ENCODE results near the gene TBC1D22A. TPM values are rescaled to one million over a fixed set of nuclear protein-coding genes. Genes with fewer than 3 reads are reported as not detected.

The TBC1D22A gene
- total RNA-seq, 2 experiments from 2014 or later: 22.3 to 43.9 TPM

DNA sequence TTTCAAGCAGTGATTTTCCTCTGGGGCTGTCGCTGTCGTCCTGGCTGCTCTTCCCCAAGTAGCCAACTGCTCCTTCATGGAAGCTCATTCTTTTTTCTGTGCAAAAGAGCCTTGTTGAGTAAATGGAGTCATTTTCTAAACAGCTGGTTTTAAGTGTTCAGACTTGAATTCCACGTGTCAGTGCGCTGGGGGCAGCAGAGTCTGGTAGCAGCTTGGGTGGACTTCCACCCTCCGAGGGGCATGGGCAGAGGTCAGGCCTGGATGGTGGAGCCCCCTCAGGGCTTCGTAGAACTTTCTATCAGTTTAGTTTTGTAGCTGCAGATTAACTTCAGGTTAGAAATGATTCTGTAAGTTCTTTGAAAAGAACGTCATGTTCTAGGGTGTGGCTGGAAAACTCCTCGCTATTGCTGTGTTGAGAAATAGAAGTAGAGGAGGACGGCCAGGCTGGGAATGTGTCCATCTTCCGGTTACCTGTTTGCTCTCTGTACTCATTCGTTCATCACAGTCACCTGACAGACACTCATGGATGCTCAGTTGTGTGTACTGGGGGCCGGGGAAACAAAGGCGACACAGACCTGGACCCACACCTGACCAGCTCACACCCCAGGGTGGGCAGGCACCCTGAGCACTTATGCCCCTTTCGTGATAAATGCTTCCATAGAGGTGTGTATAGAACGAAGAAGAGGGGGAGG, 270.7 kb downstream of the TBC1D22A start:
- H3K9me3 ChIP-seq (ENCODE audit: low read length): no peaks in the 10 kb centered on the region
- no peak overlapping the region for H3K4me3 ChIP-seq (ENCODE audit: low read depth, low read length, poor library complexity, severe bottlenecking)
- no peak overlapping the region for H3K4me2 ChIP-seq (ENCODE audit: low read length)
- intact Hi-C loops (cut with micrococcal nuclease; ENCODE audit: unreplicated experiment): no loop called here
- H4K20me1 ChIP-seq (ENCODE audit: insufficient read depth, low read length): no peaks in the 10 kb centered on the region
- ChIA-PET CTCF (ENCODE audit: unreplicated experiment) (no interaction called here), POLR2A (no interaction called here)
- no peaks in the 10 kb centered on the region for H3K79me2 ChIP-seq (ENCODE audit: insufficient read depth, low read depth, low read length)
- H3K4me1 ChIP-seq (ENCODE audit: insufficient read depth, low read length, poor library complexity, severe bottlenecking): no peaks in the 10 kb centered on the region
- no peak overlapping the region for H3K27ac ChIP-seq (ENCODE audit: low read depth, low read length, poor library complexity, severe bottlenecking)
- no peak for DNase-seq (ENCODE audit: low spot score)
- no peaks in the 10 kb centered on the region for H3K36me3 ChIP-seq (ENCODE audit: insufficient read depth, low read length)
- H3K9me2 ChIP-seq (ENCODE audit: insufficient read depth, low read length): no peaks in the 10 kb centered on the region
- TF ChIP-seq EZH2phosphoT487 (IDR thresholded peaks at IDR 0.05; ENCODE audit: borderline replicate concordance, low read depth, low read length): no peak
- TF ChIP-seq, protein P1, sequence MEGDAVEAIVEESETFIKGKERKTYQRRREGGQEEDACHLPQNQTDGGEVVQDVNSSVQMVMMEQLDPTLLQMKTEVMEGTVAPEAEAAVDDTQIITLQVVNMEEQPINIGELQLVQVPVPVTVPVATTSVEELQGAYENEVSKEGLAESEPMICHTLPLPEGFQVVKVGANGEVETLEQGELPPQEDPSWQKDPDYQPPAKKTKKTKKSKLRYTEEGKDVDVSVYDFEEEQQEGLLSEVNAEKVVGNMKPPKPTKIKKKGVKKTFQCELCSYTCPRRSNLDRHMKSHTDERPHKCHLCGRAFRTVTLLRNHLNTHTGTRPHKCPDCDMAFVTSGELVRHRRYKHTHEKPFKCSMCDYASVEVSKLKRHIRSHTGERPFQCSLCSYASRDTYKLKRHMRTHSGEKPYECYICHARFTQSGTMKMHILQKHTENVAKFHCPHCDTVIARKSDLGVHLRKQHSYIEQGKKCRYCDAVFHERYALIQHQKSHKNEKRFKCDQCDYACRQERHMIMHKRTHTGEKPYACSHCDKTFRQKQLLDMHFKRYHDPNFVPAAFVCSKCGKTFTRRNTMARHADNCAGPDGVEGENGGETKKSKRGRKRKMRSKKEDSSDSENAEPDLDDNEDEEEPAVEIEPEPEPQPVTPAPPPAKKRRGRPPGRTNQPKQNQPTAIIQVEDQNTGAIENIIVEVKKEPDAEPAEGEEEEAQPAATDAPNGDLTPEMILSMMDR (conservative IDR thresholded peaks at IDR 0.05; ENCODE audit: low read length): no peak
- BruUV-seq (replicated peaks): no TSS peak
- no peak overlapping the region for H2AFZ ChIP-seq (ENCODE audit: low read length)

DNA sequence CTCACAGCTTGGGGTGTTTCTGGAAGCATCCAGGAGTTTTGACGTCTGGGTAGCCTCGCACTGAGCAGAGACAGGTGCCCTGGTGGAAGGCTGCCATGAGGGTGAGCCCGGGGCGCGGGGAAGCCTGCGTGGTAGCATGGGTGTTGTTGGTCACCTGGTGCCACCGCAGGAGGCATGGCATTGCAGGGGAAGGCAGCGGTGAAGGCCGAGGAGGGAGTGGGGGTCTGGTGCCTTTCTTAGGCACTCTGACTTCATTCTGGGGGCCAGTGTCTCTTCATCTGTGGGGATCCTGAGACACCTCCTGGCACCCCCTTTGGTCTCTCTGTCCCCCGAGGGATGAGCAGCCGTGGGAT, 271.2 kb downstream of the TBC1D22A start:
- no peaks in the 10 kb centered on the region for H3K9me3 ChIP-seq (ENCODE audit: low read length)
- no peak overlapping the region for H3K4me2 ChIP-seq (ENCODE audit: low read length)
- no TSS peak for BruUV-seq (replicated peaks)
- no peaks in the 10 kb centered on the region for H3K9me2 ChIP-seq (ENCODE audit: insufficient read depth, low read length)
- DNase-seq (ENCODE audit: low spot score): no peak
- H3K27ac ChIP-seq (ENCODE audit: low read depth, low read length, poor library complexity, severe bottlenecking): no peak overlapping the region
- intact Hi-C loops (cut with micrococcal nuclease; ENCODE audit: unreplicated experiment): no loop called here
- H2AFZ ChIP-seq (ENCODE audit: low read length): no peak overlapping the region
- no peaks in the 10 kb centered on the region for H3K4me1 ChIP-seq (ENCODE audit: insufficient read depth, low read length, poor library complexity, severe bottlenecking)
- no peaks in the 10 kb centered on the region for H3K36me3 ChIP-seq (ENCODE audit: insufficient read depth, low read length)
- TF ChIP-seq EZH2phosphoT487 (IDR thresholded peaks at IDR 0.05; ENCODE audit: borderline replicate concordance, low read depth, low read length): no peak
- TF ChIP-seq, protein P1 (conservative IDR thresholded peaks at IDR 0.05; ENCODE audit: low read length): no peak
- no peak overlapping the region for H3K4me3 ChIP-seq (ENCODE audit: low read depth, low read length, poor library complexity, severe bottlenecking)
- POLR2A ChIA-PET: no interaction called here
- no peaks in the 10 kb centered on the region for H3K79me2 ChIP-seq (ENCODE audit: insufficient read depth, low read depth, low read length)
- no peaks in the 10 kb centered on the region for H4K20me1 ChIP-seq (ENCODE audit: insufficient read depth, low read length)
- CTCF ChIA-PET (ENCODE audit: unreplicated experiment): no interaction called here

DNA sequence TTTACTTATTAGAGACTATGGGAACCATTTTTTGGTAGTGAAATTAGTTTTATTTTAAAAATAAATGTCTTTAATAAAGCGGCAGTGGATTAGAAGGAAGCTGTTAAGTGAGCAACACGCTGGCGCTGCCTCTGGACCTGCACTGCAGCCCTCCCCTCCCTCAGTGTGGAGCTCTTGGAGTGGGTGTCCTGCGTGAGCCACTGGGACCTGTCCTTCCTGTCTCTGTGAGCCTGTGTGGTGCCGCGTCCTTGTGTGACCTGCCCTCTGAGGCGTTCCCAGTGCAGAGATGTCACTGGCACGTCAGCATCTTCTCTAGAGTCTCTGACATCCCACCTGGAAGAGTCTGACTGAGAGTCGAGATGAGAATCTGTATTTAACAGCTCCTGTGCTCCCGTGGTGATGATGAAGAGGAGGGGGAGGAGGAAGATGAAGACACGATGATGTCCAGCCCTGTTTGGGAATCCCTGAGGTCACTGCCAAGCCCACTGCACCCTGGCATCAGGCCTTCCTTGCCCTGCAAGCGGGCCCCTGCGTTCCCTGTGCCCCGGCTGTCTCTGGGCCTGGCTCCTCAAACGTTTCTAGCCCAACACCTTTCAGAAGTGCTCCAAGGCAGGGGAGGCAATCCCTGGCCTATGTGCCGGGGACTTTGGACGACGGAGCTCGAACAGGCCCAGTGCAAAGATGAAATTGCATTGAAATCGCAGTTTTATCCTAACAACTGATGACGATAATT, 271.8 kb downstream of the TBC1D22A start:
- no peaks in the 10 kb centered on the region for H3K9me2 ChIP-seq (ENCODE audit: insufficient read depth, low read length)
- POLR2A ChIA-PET: interaction anchor here (0.7 kb wide), 1 partner anchor 56 kb away, joined by 3 read pairs; no protein-coding TSS in a partner anchor
- CTCF ChIA-PET (ENCODE audit: unreplicated experiment): no interaction called here
- H3K79me2 ChIP-seq (ENCODE audit: insufficient read depth, low read depth, low read length): no peaks in the 10 kb centered on the region
- no peaks in the 10 kb centered on the region for H3K4me1 ChIP-seq (ENCODE audit: insufficient read depth, low read length, poor library complexity, severe bottlenecking)
- TF ChIP-seq EZH2phosphoT487 (IDR thresholded peaks at IDR 0.05; ENCODE audit: borderline replicate concordance, low read depth, low read length): no peak
- TF ChIP-seq, protein P1 (conservative IDR thresholded peaks at IDR 0.05; ENCODE audit: low read length): no peak
- no peak overlapping the region for H3K27ac ChIP-seq (ENCODE audit: low read depth, low read length, poor library complexity, severe bottlenecking)
- H3K4me2 ChIP-seq (ENCODE audit: low read length): no peak overlapping the region
- no peak overlapping the region for H3K4me3 ChIP-seq (ENCODE audit: low read depth, low read length, poor library complexity, severe bottlenecking)
- H4K20me1 ChIP-seq (ENCODE audit: insufficient read depth, low read length): no peaks in the 10 kb centered on the region
- H3K9me3 ChIP-seq (ENCODE audit: low read length): no peaks in the 10 kb centered on the region
- intact Hi-C loops (cut with micrococcal nuclease; ENCODE audit: unreplicated experiment): no loop called here
- H3K36me3 ChIP-seq (ENCODE audit: insufficient read depth, low read length): no peaks in the 10 kb centered on the region
- no TSS peak for BruUV-seq (replicated peaks)
- no peak for DNase-seq (ENCODE audit: low spot score)
- H2AFZ ChIP-seq (ENCODE audit: low read length): no peak overlapping the region

Measured in OCI-LY7 (cell line).